Measurements from ENCODE around the gene ARFGEF3.
"Not testable (repeated sequence)": the region's sequence is repeated elsewhere in the genome, so short reads cannot be mapped to it uniquely, and the experiment has no call there.

The ARFGEF3 gene

GRCh38 chr6:138161338-138162110 lies at the start of gene ARFGEF3:
TSS of gene ARFGEF3 (plus strand) at chr6:138161939. CDS start at chr6:138162087, 148 bp downstream.
- no peak for FAIRE-seq

- FAIRE-seq, result no peak
These were observed 48.0 kb upstream of the ARFGEF3 start for GRCh38 chr6:138113588-138114210.

GRCh38 chr6:138115201-138115600 lies 46.5 kb upstream of the ARFGEF3 start:
- no peak for FAIRE-seq

- peak; percentile 84 for FAIRE-seq
These were observed 45.7 kb upstream of the ARFGEF3 start for GRCh38 chr6:138115877-138116660.

GRCh38 chr6:138116661-138116999 lies 45.1 kb upstream of the ARFGEF3 start:
- no peak for FAIRE-seq

- FAIRE-seq, result no peak
These were observed 44.3 kb upstream of the ARFGEF3 start for GRCh38 chr6:138117376-138117914.

GRCh38 chr6:138119229-138119628 lies 42.5 kb upstream of the ARFGEF3 start:
- FAIRE-seq, result not testable (repeated sequence)

GRCh38 chr6:138119976-138120375 lies 41.8 kb upstream of the ARFGEF3 start:
- FAIRE-seq, result no peak

GRCh38 chr6:138124096-138124495 lies 37.6 kb upstream of the ARFGEF3 start:
- no peak for FAIRE-seq

- FAIRE-seq, result no peak
These were observed 33.6 kb upstream of the ARFGEF3 start for GRCh38 chr6:138128096-138128495.

- FAIRE-seq, result no peak
These were observed 32.5 kb upstream of the ARFGEF3 start for GRCh38 chr6:138129190-138129589.

- FAIRE-seq, result no peak
These were observed 18.9 kb upstream of the ARFGEF3 start for GRCh38 chr6:138142806-138143205.

- FAIRE-seq, result no peak
These were observed 16.3 kb upstream of the ARFGEF3 start for GRCh38 chr6:138145402-138145801.

- no peak for FAIRE-seq
These were observed 15.2 kb upstream of the ARFGEF3 start for GRCh38 chr6:138146544-138146943.

- FAIRE-seq, result no peak
These were observed 6.3 kb upstream of the ARFGEF3 start for GRCh38 chr6:138155443-138155842.

- no peak for FAIRE-seq
These were observed 3.6 kb upstream of the ARFGEF3 start for GRCh38 chr6:138157986-138158638.

- FAIRE-seq, result no peak
These were observed 2.5 kb upstream of the ARFGEF3 start for GRCh38 chr6:138159246-138159645.

GRCh38 chr6:138160329-138161087 lies 1.2 kb upstream of the ARFGEF3 start:
- no peak for FAIRE-seq

GRCh38 chr6:138161088-138161337 lies 726 bp upstream of the ARFGEF3 start:
- no peak for FAIRE-seq

GRCh38 chr6:138162111-138162954 lies 594 bp downstream of the ARFGEF3 start:
- FAIRE-seq, result no peak

GRCh38 chr6:138162955-138163575 lies 1.3 kb downstream of the ARFGEF3 start:
- no peak for FAIRE-seq
